Measurements from ENCODE around the gene TXNL4B. TPM values are rescaled to one million over a fixed set of nuclear protein-coding genes. Genes with fewer than 3 reads are reported as not detected.

TXNL4B gene
- total and polyA plus RNA-seq, 10 of the 15 experiments (the other 5 are each of a cell fraction or from before 2014, with no cell fraction given) = 11.1 to 24.0 (median 15.9) TPM

DNA sequence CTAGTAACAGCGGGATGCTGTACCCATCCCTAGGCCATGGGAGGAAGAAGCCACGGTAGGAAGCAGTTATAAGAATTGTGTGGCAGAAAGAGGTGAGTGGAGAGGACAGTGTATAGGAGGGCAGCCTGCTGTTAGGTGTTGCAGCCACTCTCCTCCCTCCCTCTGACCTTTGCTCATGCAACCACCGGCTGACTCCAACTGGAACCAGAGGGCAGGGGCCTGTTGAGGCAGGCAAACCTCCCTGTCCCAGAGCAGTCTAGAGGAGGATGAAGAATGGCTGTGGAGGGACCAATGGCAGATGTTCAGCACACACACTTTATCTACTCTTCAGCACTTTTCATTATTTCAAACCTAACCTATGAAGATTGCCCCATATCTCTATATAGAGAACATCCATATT is 2.2 kb downstream of the TXNL4B start:
- ChIA-PET RAD21 (ENCODE audit: unreplicated experiment) (no interaction called here), CTCF (interaction anchor here (0.9 to 3.8 kb wide), 4 partner anchors 8 to 59 kb away, joined by 3 to 27 read pairs (median 4); no protein-coding TSS in a partner anchor), SMC1A (ENCODE audit: uncharacterized antibody, unreplicated experiment) (interaction anchor here (0.9 to 2.3 kb wide), 3 partner anchors 8 to 24 kb away, joined by 3 to 6 read pairs (median 3); no protein-coding TSS in a partner anchor), POLR2A (interaction anchor here (1.0 kb wide), 1 partner anchor 14 kb away, joined by 5 read pairs; no protein-coding TSS in a partner anchor)
- H3K9ac ChIP-seq (ENCODE audit: control insufficient read depth, insufficient read depth, low read length) = no peak overlapping the region
- H3K9me3 ChIP-seq (replicated peaks; ENCODE audit: control insufficient read depth, insufficient read depth, low read length) = no peaks in the 10 kb centered on the region
- no peak for DNase-seq (ENCODE audit: low read depth, low spot score)
- 0 out of 2 replicates have a peak, but pooled peaks cover 2% of the 10 kb centered on the region for H4K20me1 ChIP-seq (ENCODE audit: control insufficient read depth, insufficient read depth)
- in situ Hi-C loops (cut with MboI) = no loop called here
- FAIRE-seq = no peak
- 100% methylated on average over 3 of the region's 3 CpGs for WGBS (ENCODE audit: insufficient coverage, insufficient replicate concordance, low lambda C conversion rate, missing lambda C conversion rate)
- peak overlapping the region; percentile 18; the same call in 1 of the 2 replicates for H3K4me3 ChIP-seq
- no peak overlapping the region for H2AFZ ChIP-seq (ENCODE audit: control insufficient read depth, low read depth, low read length)
- H3K36me3 ChIP-seq (ENCODE audit: control insufficient read depth in 2 of 2, insufficient read depth in 2 of 2, low read length in 1 of 2) = peaks cover 0 to 15% of the 10 kb centered on the region in 2 experiments; a peak in 1 of 4 replicates
- TF ChIP-seq BHLHE40 (IDR thresholded peaks at IDR 0.05; ENCODE audit: borderline replicate concordance in 1 of 2, low read depth in 2 of 2, low read length in 1 of 2) = no peak
- no peak for TF ChIP-seq TCF7 (IDR thresholded peaks at IDR 0.05; ENCODE audit: borderline replicate concordance)
- TF ChIP-seq TCF12 (IDR thresholded peaks at IDR 0.05; ENCODE audit: low read depth, low read length) = no peak
- TF ChIP-seq NRF1 (conservative IDR thresholded peaks at IDR 0.05; ENCODE audit: low read depth, low read length) = no peak
- no peak for TF ChIP-seq SREBF2 (IDR thresholded peaks at IDR 0.05; ENCODE audit: low read length)
- no peak for TF ChIP-seq HDAC6 (IDR thresholded peaks at IDR 0.05; ENCODE audit: unreplicated experiment)
- TF ChIP-seq, protein P1, sequence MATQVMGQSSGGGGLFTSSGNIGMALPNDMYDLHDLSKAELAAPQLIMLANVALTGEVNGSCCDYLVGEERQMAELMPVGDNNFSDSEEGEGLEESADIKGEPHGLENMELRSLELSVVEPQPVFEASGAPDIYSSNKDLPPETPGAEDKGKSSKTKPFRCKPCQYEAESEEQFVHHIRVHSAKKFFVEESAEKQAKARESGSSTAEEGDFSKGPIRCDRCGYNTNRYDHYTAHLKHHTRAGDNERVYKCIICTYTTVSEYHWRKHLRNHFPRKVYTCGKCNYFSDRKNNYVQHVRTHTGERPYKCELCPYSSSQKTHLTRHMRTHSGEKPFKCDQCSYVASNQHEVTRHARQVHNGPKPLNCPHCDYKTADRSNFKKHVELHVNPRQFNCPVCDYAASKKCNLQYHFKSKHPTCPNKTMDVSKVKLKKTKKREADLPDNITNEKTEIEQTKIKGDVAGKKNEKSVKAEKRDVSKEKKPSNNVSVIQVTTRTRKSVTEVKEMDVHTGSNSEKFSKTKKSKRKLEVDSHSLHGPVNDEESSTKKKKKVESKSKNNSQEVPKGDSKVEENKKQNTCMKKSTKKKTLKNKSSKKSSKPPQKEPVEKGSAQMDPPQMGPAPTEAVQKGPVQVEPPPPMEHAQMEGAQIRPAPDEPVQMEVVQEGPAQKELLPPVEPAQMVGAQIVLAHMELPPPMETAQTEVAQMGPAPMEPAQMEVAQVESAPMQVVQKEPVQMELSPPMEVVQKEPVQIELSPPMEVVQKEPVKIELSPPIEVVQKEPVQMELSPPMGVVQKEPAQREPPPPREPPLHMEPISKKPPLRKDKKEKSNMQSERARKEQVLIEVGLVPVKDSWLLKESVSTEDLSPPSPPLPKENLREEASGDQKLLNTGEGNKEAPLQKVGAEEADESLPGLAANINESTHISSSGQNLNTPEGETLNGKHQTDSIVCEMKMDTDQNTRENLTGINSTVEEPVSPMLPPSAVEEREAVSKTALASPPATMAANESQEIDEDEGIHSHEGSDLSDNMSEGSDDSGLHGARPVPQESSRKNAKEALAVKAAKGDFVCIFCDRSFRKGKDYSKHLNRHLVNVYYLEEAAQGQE (IDR thresholded peaks at IDR 0.05; ENCODE audit: low read depth, low read length) = no peak
- TF ChIP-seq ESRRA (IDR thresholded peaks at IDR 0.05; ENCODE audit: low read length) = no peak
- TF ChIP-seq TBL1XR1 (IDR thresholded peaks at IDR 0.05; ENCODE audit: low read depth, low read length) = no peak
- TF ChIP-seq RAD51 (IDR thresholded peaks at IDR 0.05) = no peak
- no peak for TF ChIP-seq POU2F2 (IDR thresholded peaks at IDR 0.05; ENCODE audit: borderline replicate concordance, low read depth, low read length)
- no peak for TF ChIP-seq CBX5 (IDR thresholded peaks at IDR 0.05; ENCODE audit: low read depth)
- no peak for TF ChIP-seq ETV6 (conservative IDR thresholded peaks at IDR 0.05 in 1 of 2, IDR thresholded peaks at IDR 0.05 in 1 of 2; ENCODE audit: borderline replicate concordance in 1 of 2, low read depth in 1 of 2)
- no peak for TF ChIP-seq STAT1 (conservative IDR thresholded peaks at IDR 0.05)
- TF ChIP-seq FOS (IDR thresholded peaks at IDR 0.05; ENCODE audit: borderline replicate concordance, extremely low read depth, insufficient read length) = no peak
- TF ChIP-seq ZBED1 (IDR thresholded peaks at IDR 0.05; ENCODE audit: borderline replicate concordance) = no peak
- no peak for TF ChIP-seq ASH2L (IDR thresholded peaks at IDR 0.05; ENCODE audit: borderline replicate concordance, low read depth)
- no peak for TF ChIP-seq PAX8 (IDR thresholded peaks at IDR 0.05)
- TF ChIP-seq NR2F1 (conservative IDR thresholded peaks at IDR 0.05) = no peak
- no peak for TF ChIP-seq IKZF2 (IDR thresholded peaks at IDR 0.05)
- H3K4me1 ChIP-seq (ENCODE audit: control insufficient read depth, insufficient read depth, low read length) = peaks cover 11% of the 10 kb centered on the region
- ATAC-seq = no peak
- no TSS peak for BruUV-seq (replicated peaks)
- H3K4me2 ChIP-seq (ENCODE audit: control insufficient read depth, insufficient read depth) = peak overlapping the region; percentile 9
- no peak overlapping the region for H3K27ac ChIP-seq (ENCODE audit: control insufficient read depth, insufficient read depth)
- peaks cover 49% of the 10 kb centered on the region for H3K79me2 ChIP-seq (ENCODE audit: control insufficient read depth, insufficient read depth, low read length)
- intact Hi-C loops (cut with micrococcal nuclease; ENCODE audit: unreplicated experiment) = loop anchor here (5.0 to 10.0 kb wide), 3 partner anchors 196 to 626 kb away; partner anchors contain the start of genes AP1G1, IST1 and ZNF23
- H3K27me3 ChIP-seq (replicated peaks in 1 of 2; ENCODE audit: control insufficient read depth in 2 of 2, insufficient read depth in 2 of 2, low read length in 1 of 2) = no peaks in the 10 kb centered on the region
